Measurements from ENCODE around the gene DPYSL5. TPM values are rescaled to one million over a fixed set of nuclear protein-coding genes. Genes with fewer than 3 reads are reported as not detected.
A peak's percentile ranks its signal among the peaks of the same experiment; 100 is the strongest.

DPYSL5 gene
- total RNA-seq, 1 donor from 2014 or later = 313 TPM

- Mint-ChIP-seq H3K4me1 (ENCODE audit: low read depth, unreplicated experiment) (peaks cover 6% of the 10 kb centered on the region), H3K9me3 (ENCODE audit: unreplicated experiment) (peaks cover 5% of the 10 kb centered on the region), H3K27ac (ENCODE audit: unreplicated experiment) (no peak overlapping the region), H3K27me3 (ENCODE audit: unreplicated experiment) (no peaks in the 10 kb centered on the region), H3K36me3 (ENCODE audit: unreplicated experiment) (no peaks in the 10 kb centered on the region), H3K4me3 (ENCODE audit: unreplicated experiment) (no peak overlapping the region)
- DNase-seq = no peak
- no peak for TF ChIP-seq CTCF (IDR thresholded peaks at IDR 0.05; ENCODE audit: partially characterized antibody, unreplicated experiment)
These were observed 138.6 kb downstream of the DPYSL5 start for GRCh38 chr2:26986576-26986975.

DNA sequence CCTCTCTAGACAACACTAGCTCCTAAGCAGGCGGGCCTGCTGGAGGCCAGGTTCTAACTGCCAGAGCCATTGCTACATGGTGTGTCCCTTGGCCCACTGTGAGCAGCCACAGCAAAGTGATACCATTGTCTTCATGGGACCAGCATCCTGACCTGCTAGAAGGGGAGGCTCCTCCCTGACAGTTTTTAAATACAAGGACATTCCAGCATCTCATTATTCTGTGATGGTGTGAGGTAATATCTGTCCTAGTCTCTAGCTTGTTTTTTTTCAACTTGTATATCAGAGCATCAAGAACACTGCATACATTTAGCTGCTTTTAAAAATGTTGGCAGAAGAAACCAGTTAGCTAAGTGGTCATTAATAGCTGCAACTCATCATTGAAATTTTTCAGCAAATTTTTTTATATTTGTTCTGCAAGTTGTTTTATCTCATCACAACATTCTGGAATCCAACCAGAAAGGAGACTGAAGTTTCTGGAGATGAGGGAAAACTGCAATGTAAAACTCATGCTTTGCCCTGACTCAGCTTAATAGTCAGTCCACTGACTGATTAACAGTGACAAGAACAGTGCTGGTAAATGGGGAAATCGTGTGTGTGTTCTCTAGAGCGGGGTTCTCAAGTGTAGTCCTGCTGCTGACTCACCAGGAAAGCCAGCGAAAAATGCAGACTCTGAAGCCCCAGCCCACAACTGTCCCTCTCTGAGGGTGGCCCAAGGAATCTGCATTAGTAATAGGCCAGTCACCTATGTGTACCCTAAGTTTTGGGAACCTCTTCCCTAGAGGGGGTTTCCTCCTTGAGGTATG, 140.3 kb downstream of the DPYSL5 start:
- Mint-ChIP-seq H3K4me1 (ENCODE audit: low read depth, unreplicated experiment) (peaks cover 8% of the 10 kb centered on the region), H3K4me3 (ENCODE audit: unreplicated experiment) (no peak overlapping the region), H3K36me3 (ENCODE audit: unreplicated experiment) (no peaks in the 10 kb centered on the region), H3K9me3 (ENCODE audit: unreplicated experiment) (peaks cover 5% of the 10 kb centered on the region), H3K27ac (ENCODE audit: unreplicated experiment) (no peak overlapping the region), H3K27me3 (ENCODE audit: unreplicated experiment) (no peaks in the 10 kb centered on the region)
- no peak for TF ChIP-seq CTCF (IDR thresholded peaks at IDR 0.05; ENCODE audit: partially characterized antibody, unreplicated experiment)
- no peak for DNase-seq

DNA sequence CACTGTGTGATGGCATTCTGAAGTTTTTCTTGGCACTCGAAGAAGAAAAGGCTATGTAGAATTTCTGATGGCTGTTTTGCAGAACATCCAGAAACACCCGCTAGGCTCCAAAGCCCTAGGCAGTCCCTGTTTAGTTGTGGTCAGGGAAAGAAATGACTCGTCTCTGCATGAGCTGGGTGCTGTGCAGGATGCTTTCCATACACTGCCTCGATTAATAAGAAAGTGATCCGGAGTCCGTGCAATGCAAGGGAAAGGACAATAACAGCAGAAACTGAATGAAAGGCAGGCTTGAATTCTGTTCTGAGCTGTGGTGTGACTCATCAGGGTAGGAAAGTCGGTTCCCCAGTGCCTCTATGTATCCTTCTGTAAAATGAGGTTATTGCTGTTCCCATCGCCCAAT, 141.2 kb downstream of the DPYSL5 start:
- no peak for TF ChIP-seq CTCF (IDR thresholded peaks at IDR 0.05; ENCODE audit: partially characterized antibody, unreplicated experiment)
- Mint-ChIP-seq H3K27ac (ENCODE audit: unreplicated experiment) (no peak overlapping the region), H3K27me3 (ENCODE audit: unreplicated experiment) (no peaks in the 10 kb centered on the region), H3K36me3 (ENCODE audit: unreplicated experiment) (peaks cover 6% of the 10 kb centered on the region), H3K9me3 (ENCODE audit: unreplicated experiment) (peaks cover 5% of the 10 kb centered on the region), H3K4me3 (ENCODE audit: unreplicated experiment) (no peak overlapping the region), H3K4me1 (ENCODE audit: low read depth, unreplicated experiment) (peaks cover 8% of the 10 kb centered on the region)
- DNase-seq = no peak

- Mint-ChIP-seq H3K27me3 (ENCODE audit: unreplicated experiment) (no peaks in the 10 kb centered on the region), H3K4me1 (ENCODE audit: low read depth, unreplicated experiment) (peaks cover 8% of the 10 kb centered on the region), H3K27ac (ENCODE audit: unreplicated experiment) (peak overlapping the region; percentile 12), H3K4me3 (ENCODE audit: unreplicated experiment) (no peak overlapping the region), H3K9me3 (ENCODE audit: unreplicated experiment) (peaks cover 2% of the 10 kb centered on the region), H3K36me3 (ENCODE audit: unreplicated experiment) (peaks cover 6% of the 10 kb centered on the region)
- TF ChIP-seq CTCF (IDR thresholded peaks at IDR 0.05; ENCODE audit: partially characterized antibody, unreplicated experiment) = no peak
- DNase-seq = no peak
These were observed 143.8 kb downstream of the DPYSL5 start for GRCh38 chr2:26991717-26992116.

DNA sequence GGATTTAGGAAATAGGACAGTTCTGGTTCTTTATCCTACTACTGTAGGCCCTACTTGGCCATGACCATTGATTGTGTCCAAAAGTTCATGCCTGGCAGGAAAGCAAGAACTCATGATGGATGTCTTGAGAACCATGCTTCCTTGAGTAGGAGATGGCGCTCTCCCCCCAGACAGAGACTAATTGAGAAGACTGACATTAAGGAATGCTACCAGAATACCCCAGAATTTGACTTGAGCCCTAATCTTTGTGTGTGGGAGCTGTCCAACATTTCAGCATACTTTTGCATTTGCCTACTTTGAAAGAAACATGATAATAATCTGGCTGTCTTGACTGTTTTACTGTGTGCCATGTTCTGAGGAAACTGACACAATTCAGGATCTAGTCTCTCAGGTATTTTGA, 145.8 kb downstream of the DPYSL5 start:
- H3K4me1 Mint-ChIP-seq (ENCODE audit: low read depth, unreplicated experiment) = peaks cover 8% of the 10 kb centered on the region
- H3K36me3 Mint-ChIP-seq (ENCODE audit: unreplicated experiment) = peaks cover 6% of the 10 kb centered on the region
- no peaks in the 10 kb centered on the region for H3K27me3 Mint-ChIP-seq (ENCODE audit: unreplicated experiment)
- no peak for TF ChIP-seq CTCF (IDR thresholded peaks at IDR 0.05; ENCODE audit: partially characterized antibody, unreplicated experiment)
- H3K4me3 Mint-ChIP-seq (ENCODE audit: unreplicated experiment) = no peak overlapping the region
- no peak overlapping the region for H3K27ac Mint-ChIP-seq (ENCODE audit: unreplicated experiment)
- peaks cover 2% of the 10 kb centered on the region for H3K9me3 Mint-ChIP-seq (ENCODE audit: unreplicated experiment)
- DNase-seq = no peak
